Thyroid gland (tissue), 4 donors: ENCODE results near the gene SST.
A peak's percentile ranks its signal among the peaks of the same experiment; 100 is the strongest.

Source experiments
- POLR2A ChIP-seq, 2 donors: fragments of 450-650 bp; IDR thresholded peaks; one replicate each; pipeline ENCODE4 v1.6.1; 2017; ENCODE audit warnings: antibody characterized with exemption in 2 of 2, mild to moderate bottlenecking in 2 of 2, moderate library complexity in 1 of 2
- TF ChIP-seq, protein P1 (sequence below), 6 experiments: fragments of 200-600 bp in 3 of 6; fragments of 450-650 bp in 3 of 6; sonication (generic) in 3 of 6; IDR thresholded peaks; one replicate each; pipeline ENCODE4 v1.5.1; 2016 to 2019; ENCODE audit warnings: antibody characterized with exemption in 6 of 6, mild to moderate bottlenecking in 2 of 6, inconsistent platforms in 1 of 6, moderate library complexity in 1 of 6

DNA sequence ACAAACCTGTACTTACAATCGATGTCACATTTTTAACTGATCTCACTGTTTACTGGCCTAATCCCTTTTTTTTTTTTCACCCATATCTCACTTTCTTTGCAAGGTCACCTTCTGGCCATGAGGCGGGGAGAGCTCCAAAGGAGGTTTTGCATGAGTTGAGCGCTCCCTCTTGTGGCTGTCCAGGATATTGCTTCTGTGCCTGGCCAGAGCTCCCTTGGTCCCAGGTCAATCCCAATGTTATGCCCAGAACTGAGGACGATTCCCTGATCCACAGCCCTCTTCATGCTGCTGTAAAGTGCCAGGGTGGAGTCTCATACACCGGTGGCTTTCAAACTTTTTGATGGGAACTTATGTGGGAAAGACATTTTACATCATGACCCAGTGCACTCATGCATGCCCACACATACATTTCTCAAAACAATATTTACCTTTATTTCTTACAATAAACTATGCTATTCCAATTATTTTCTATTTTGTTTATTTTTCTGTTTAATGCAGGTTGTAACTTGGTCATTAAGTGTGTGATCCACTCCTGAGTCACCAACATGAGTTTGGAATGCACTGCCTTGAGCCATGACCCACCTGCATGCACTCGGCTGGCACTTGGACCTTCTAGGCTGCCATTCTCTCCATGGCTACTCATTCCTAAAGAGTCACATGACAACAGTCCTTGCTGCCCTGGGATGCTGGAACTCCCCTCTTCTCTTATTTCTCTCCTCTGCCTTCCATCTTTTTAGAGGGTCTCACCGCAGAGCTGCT is 9.6 kb upstream of the SST start:
- TF ChIP-seq, protein P1, sequence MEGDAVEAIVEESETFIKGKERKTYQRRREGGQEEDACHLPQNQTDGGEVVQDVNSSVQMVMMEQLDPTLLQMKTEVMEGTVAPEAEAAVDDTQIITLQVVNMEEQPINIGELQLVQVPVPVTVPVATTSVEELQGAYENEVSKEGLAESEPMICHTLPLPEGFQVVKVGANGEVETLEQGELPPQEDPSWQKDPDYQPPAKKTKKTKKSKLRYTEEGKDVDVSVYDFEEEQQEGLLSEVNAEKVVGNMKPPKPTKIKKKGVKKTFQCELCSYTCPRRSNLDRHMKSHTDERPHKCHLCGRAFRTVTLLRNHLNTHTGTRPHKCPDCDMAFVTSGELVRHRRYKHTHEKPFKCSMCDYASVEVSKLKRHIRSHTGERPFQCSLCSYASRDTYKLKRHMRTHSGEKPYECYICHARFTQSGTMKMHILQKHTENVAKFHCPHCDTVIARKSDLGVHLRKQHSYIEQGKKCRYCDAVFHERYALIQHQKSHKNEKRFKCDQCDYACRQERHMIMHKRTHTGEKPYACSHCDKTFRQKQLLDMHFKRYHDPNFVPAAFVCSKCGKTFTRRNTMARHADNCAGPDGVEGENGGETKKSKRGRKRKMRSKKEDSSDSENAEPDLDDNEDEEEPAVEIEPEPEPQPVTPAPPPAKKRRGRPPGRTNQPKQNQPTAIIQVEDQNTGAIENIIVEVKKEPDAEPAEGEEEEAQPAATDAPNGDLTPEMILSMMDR (IDR thresholded peaks at IDR 0.05) = peak; percentile 81 to 99 (median 89)
- TF ChIP-seq POLR2A (IDR thresholded peaks at IDR 0.05) = no peak
